Breast epithelium (tissue), 4 donors: Measurements from ENCODE around the gene KIF2B. TPM values are rescaled to one million over a fixed set of nuclear protein-coding genes. Genes with fewer than 3 reads are reported as not detected.

ENCODE experiments used
- DNase-seq, 2 donors: peaks; one replicate each; pipeline ENCODE4 v3.0.0-alpha.2; 2019; ENCODE audit warnings: low spot score in 2 of 2
- H3K27ac ChIP-seq, 2 donors: fragments of 200-600 bp; sonication (generic) in 1 of 2; one replicate each; pipeline ENCODE4 v1.5.1; 2016 to 2019; ENCODE audit warnings: mild to moderate bottlenecking in 1 of 2
- H3K27me3 ChIP-seq, 2 donors: fragments of 200-600 bp; sonication (generic) in 1 of 2; one replicate each; pipeline versions ENCODE4 v1.5.1 to v1.6.0; 2017 to 2019; ENCODE audit warnings: control low read depth in 1 of 2, mild to moderate bottlenecking in 1 of 2
- H3K36me3 ChIP-seq: fragments of 200-600 bp; one replicate; pipeline ENCODE4 v1.5.1; 2019
- H3K4me1 ChIP-seq, 2 donors: fragments of 200-600 bp; sonication (generic); one replicate each; pipeline ENCODE4 v1.5.1; 2016 to 2019; ENCODE audit warnings: control low read depth in 1 of 2
- H3K4me3 ChIP-seq, 3 donors: fragments of 200-600 bp; sonication (generic); 1 replicate in 2 of 3; 2 replicates in 1 of 3; pipeline ENCODE4 v1.5.1; 2016 to 2019; ENCODE audit warnings: mild to moderate bottlenecking in 3 of 3, moderate library complexity in 2 of 3
- H3K9me3 ChIP-seq, 2 donors: fragments of 200-600 bp; sonication (generic) in 1 of 2; one replicate each; pipeline ENCODE4 v1.5.1; 2016 to 2019; ENCODE audit warnings: control low read depth in 1 of 2
- CTCF ChIP-seq, 3 donors: fragments of 450-650 bp; IDR thresholded peaks; one replicate each; pipeline ENCODE4 v1.5.1; 2016 to 2017; ENCODE audit warnings: antibody characterized with exemption in 3 of 3, mild to moderate bottlenecking in 3 of 3, moderate library complexity in 3 of 3
- POLR2A ChIP-seq: fragments of 450-650 bp; IDR thresholded peaks from one replicate; pipeline ENCODE4 v1.6.1; 2016; ENCODE audit warnings: antibody characterized with exemption, mild to moderate bottlenecking, moderate library complexity
- POLR2AphosphoS5 ChIP-seq, 3 donors: sonication (generic); formaldehyde crosslinking; IDR thresholded peaks; one replicate each; pipeline ENCODE4 v1.6.1; 2017; ENCODE audit warnings: antibody characterized with exemption in 3 of 3
- intact Hi-C: fragments of 100-400 bp; cut with DNase I; formaldehyde crosslinking; loops from one replicate; pipeline ENCODE4 v1.15.1; 2023; ENCODE audit warnings: low total_unique reads
- total RNA-seq, 3 donors: library from RNA; depleted of rRNA; stranded (reverse); fragments of >200 nt; gene quantifications; one replicate each; pipeline ENCODE4 v1.1.0, GENCODE V29; 2016

KIF2B gene
- total RNA-seq, 3 donors from 2014 or later = not detected

GRCh38 chr17:53794875-53795274 lies 27.9 kb upstream of the KIF2B start:
- intact Hi-C loops = no loop called here
- Histone ChIP-seq H3K4me1 (no peaks in the 10 kb centered on the region), H3K4me3 (no peak overlapping the region), H3K36me3 (no peaks in the 10 kb centered on the region), H3K27me3 (no peaks in the 10 kb centered on the region), H3K9me3 (no peaks in the 10 kb centered on the region), H3K27ac (no peak overlapping the region)
- TF ChIP-seq CTCF (IDR thresholded peaks at IDR 0.05) (no peak), POLR2A (no peak)
- no peak for DNase-seq

DNA sequence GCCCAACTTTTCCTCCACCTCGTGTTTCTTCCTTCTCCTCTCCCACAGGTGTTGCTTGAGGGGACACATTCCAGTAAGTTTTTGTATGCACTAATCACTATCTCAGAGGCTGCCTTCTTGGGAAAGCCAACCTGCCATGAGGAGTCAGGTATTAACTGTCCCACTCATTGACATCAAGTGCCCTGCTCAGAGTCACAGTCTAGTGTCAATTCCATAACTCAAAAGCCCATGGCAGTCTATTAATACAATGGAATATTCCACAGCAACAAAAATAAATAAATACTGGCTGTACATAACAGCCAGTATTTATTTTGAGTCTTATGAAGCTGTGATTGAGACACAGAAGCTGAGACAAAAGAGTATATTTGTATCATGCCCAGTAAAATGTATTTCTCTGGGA lies 26.1 kb upstream of the KIF2B start:
- Histone ChIP-seq H3K9me3 (no peaks in the 10 kb centered on the region), H3K27ac (no peak overlapping the region), H3K4me1 (no peaks in the 10 kb centered on the region), H3K4me3 (no peak overlapping the region), H3K36me3 (no peaks in the 10 kb centered on the region), H3K27me3 (no peaks in the 10 kb centered on the region)
- no peak for DNase-seq
- intact Hi-C loops = no loop called here
- TF ChIP-seq POLR2AphosphoS5 (IDR thresholded peaks at IDR 0.05) = no peak

GRCh38 chr17:53797501-53797900 lies 25.2 kb upstream of the KIF2B start:
- TF ChIP-seq POLR2A (no peak), CTCF (IDR thresholded peaks at IDR 0.05) (no peak), POLR2AphosphoS5 (IDR thresholded peaks at IDR 0.05) (no peak)
- Histone ChIP-seq H3K4me3 (no peak overlapping the region), H3K4me1 (no peaks in the 10 kb centered on the region), H3K36me3 (no peaks in the 10 kb centered on the region), H3K9me3 (no peaks in the 10 kb centered on the region), H3K27me3 (no peaks in the 10 kb centered on the region), H3K27ac (no peak overlapping the region)
- intact Hi-C loops = no loop called here
- DNase-seq = no peak

GRCh38 chr17:53804437-53804836 lies 18.3 kb upstream of the KIF2B start:
- Histone ChIP-seq H3K27ac (no peak overlapping the region), H3K36me3 (no peaks in the 10 kb centered on the region), H3K9me3 (no peaks in the 10 kb centered on the region), H3K27me3 (no peaks in the 10 kb centered on the region), H3K4me1 (no peaks in the 10 kb centered on the region), H3K4me3 (no peak overlapping the region)
- intact Hi-C loops = no loop called here
- DNase-seq = no peak
- TF ChIP-seq POLR2AphosphoS5 (IDR thresholded peaks at IDR 0.05) = no peak
- TF ChIP-seq CTCF (IDR thresholded peaks at IDR 0.05) = no peak
- no peak for TF ChIP-seq POLR2A

GRCh38 chr17:53806473-53806872 lies 16.3 kb upstream of the KIF2B start:
- Histone ChIP-seq H3K4me3 (no peak overlapping the region), H3K4me1 (no peaks in the 10 kb centered on the region), H3K27ac (no peak overlapping the region), H3K27me3 (no peaks in the 10 kb centered on the region), H3K9me3 (no peaks in the 10 kb centered on the region), H3K36me3 (no peaks in the 10 kb centered on the region)
- TF ChIP-seq CTCF (IDR thresholded peaks at IDR 0.05) = no peak
- intact Hi-C loops = no loop called here
- no peak for DNase-seq

GRCh38 chr17:53807286-53807685 lies 15.4 kb upstream of the KIF2B start:
- DNase-seq = no peak
- H3K4me3 ChIP-seq = no peak overlapping the region
- no peaks in the 10 kb centered on the region for H3K36me3 ChIP-seq
- H3K27me3 ChIP-seq = no peaks in the 10 kb centered on the region
- H3K27ac ChIP-seq = no peak overlapping the region
- intact Hi-C loops = no loop called here
- no peaks in the 10 kb centered on the region for H3K9me3 ChIP-seq
- no peak for TF ChIP-seq POLR2A
- TF ChIP-seq CTCF (IDR thresholded peaks at IDR 0.05) = no peak
- TF ChIP-seq POLR2AphosphoS5 (IDR thresholded peaks at IDR 0.05) = no peak
- H3K4me1 ChIP-seq = no peaks in the 10 kb centered on the region
